Activated CD4-positive, CD25-positive, alpha-beta regulatory T cell treated with anti-CD3 and anti-CD28 coated beads, Interleukin-2, amount 50 U/mL, for 24 hours (primary cell): Measurements from ENCODE around the gene RAB27B.
"Not testable (repeated sequence)": the region's sequence is repeated elsewhere in the genome, so short reads cannot be mapped to it uniquely, and the experiment has no call there.

ENCODE experiments used
- ATAC-seq, 2 donors: fragments of 150-1000 bp; cut with Tn5 transposase; one replicate each; pipeline ENCODE4 v1.10.0; 2021; ENCODE audit warnings: mild to moderate bottlenecking in 1 of 2, moderate library complexity in 1 of 2

Gene RAB27B, protein sequence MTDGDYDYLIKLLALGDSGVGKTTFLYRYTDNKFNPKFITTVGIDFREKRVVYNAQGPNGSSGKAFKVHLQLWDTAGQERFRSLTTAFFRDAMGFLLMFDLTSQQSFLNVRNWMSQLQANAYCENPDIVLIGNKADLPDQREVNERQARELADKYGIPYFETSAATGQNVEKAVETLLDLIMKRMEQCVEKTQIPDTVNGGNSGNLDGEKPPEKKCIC

DNA sequence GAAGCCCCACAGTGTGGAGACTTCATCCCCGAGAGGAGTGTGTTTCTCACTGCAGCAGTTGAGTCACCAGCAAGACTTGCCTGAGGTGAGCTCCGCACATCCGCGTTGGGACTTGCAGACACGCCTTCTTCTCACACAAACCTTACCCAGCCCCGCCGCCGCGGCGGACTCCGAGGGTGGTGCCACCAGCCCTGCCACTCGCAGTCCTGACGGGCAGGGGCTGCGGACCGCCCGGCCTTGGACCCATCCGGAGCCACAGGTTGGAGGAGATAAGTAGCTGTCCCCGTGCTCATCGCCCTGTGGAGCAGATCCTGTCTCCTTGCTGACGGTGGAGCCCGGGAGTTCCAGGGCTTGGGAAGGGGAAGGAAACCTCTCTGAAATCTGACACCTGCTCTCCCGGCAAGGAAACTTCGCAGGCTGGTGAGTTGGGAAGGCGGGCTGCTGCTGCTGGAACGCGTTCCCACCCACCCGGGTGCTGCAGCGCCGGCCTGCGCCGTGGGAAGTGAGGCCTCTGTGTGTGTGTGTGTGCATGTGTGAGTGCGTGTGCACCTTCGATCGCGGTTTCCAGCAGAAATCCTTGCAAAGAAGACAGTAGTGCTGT, at the start of gene RAB27B:
Gene RAB27B (plus strand): TSS at position 197 of the 601 bp plus-strand sequence. CDS start 49,109 bp downstream, outside the sequence.
- ATAC-seq: peak; percentile 73 to 82

DNA sequence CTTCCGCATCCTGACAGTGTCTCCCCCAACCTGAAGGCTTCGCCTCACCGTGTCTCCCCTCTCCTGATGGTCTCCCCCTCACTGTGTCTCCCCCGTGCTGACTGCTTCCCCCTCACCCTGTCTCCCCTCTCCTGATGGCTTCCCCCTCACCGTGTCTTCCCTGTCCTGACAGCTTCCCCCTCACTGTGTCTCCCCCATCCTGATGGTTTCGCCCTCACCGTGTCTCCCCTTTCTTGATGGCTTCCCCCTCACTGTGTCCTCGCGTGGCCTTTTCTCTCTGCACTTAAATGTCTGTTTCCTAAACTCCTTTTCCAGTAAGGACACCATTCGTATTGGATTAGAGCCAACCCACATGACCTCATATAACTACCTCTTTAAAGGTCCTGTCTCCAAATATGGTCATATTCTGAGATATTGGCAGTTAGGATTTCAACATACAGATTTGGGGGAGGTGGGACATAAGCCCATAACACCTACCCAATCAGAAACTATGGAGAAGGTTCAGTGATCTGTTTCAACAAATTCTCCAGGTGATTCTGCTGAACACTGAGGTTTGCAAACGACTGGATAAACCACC, 47.9 kb upstream of the RAB27B start:
- ATAC-seq: no peak

DNA sequence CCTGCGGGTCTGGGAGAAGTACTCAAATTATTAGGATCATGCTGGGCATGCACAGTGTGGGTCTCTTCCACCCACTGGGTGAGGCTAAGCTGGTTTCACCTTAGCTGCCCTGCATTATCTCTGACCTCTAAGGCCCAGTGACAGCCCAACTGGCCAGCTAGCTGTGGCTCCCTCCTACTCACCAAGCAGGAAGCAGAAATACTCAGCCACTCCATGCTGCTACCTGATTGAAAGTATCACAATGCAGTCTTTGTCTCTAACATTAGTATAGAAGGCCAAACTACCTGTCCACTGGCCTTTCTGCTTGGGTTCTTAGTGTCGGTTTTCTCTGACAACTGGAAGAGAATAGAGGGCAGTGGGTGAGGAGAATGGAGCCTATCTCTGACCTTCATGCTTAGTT, 47.3 kb upstream of the RAB27B start:
- ATAC-seq: no peak

DNA sequence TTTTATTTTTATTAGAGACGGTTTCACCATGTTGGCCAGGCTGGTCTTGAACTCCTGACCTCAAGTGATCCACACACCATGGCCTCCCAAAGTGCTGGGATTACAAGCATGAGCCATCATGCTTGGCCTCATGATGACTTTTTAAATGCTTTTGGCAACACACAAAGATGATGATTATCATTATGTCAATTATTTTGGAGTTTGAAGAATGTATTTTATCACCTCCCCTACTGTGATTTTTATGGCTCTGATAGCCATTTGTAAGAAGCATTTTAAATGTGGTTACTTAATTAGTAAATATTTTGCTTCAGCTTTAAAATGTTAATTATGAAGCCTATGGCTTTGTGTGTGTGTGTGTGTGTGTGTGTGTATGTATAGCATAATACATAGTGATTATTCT, 45.1 kb upstream of the RAB27B start:
- ATAC-seq: no peak

DNA sequence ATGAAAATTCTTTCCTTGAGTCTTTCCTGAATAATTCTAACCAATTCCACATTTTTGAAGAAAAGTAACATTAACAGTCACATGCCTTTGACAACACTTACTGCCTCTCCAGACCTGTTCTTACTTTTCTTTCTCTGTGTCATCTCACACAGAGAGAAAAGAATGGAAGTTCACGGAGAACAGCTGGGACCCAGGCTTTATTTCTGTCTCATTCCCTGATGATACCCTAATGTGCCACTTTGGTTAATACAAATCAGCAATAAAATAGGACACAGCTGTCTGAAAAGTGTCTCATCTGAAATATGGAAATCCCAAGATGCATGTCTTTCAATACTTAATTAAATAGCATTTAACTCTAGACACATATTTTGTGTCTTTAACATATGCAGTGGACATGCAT, 42.1 kb upstream of the RAB27B start:
- no peak for ATAC-seq

DNA sequence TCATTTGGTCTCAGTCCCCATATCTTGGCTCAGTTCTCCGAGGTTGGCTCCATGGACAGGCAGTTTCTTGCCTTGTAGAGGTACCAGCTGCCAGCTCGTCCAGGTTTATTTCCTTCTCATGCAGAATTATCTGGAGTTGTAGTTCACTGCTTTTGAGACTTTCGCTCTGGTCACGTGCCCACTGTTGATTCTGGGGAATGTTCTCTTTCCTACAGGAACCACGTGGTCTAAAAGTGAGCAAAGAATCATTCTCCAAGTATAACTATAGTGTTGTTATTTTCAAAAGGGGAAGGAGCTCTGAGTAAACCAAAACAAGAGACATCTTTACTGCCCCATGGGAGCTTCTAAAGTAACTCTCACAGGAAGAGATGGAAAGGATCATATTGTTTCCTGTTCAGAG, 41.2 kb upstream of the RAB27B start:
- ATAC-seq: no peak

DNA sequence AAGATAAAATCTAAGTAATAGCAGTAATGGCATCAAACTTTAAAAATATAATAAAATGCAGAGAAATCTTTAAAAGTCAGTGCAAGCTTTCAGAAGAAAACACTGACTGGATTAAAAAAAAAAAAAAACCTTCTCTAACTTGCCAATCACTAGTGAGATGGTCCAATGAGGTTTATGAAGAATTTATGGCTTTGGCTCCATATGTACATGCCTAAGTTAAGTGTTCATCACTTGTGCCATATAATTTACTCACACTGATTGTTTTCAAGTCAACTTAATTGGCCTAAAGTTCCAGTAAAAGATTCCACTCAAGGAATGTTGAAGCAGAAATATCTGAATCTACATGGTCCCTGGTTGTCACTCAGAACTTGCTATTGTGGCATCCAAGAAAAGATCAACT, 40.7 kb upstream of the RAB27B start:
- no peak for ATAC-seq

DNA sequence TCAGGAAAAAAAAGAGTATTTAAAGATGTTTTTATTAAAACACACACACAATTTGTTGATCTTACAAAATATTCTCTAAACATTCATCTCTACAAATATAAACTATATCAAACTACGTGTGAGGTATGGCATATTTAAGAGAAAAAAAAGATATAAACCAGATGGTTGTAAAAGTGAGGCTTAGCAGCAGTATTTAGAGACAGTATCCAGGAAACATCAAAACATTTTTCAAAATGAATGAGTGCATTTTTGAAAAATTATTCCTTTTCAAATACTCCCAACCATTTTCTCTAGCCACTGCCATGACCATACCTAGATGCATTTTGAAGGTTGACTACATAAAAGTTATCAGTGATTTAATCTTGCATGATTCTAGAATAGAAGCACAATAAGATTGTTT, 38.2 kb upstream of the RAB27B start:
- ATAC-seq: no peak

DNA sequence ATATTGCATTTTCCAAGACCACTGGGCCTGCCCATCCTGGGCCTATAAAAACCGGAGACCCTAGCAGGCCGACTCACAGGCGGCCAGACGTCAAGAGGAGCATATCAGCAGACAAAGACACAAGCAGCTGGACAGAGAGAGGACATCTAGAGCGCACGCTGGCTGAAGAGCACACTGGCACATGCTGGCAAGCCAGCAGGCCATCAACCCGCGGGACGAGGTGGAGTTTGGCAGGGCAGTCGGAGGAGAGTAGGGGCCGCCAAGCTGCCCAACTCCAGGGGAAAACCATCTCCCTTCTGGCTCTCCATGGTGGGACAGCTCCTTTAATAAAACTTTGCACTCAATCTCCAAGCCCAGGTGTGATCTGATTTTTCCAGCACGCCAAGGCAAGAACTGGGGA, 36.6 kb upstream of the RAB27B start:
- ATAC-seq: no peak

DNA sequence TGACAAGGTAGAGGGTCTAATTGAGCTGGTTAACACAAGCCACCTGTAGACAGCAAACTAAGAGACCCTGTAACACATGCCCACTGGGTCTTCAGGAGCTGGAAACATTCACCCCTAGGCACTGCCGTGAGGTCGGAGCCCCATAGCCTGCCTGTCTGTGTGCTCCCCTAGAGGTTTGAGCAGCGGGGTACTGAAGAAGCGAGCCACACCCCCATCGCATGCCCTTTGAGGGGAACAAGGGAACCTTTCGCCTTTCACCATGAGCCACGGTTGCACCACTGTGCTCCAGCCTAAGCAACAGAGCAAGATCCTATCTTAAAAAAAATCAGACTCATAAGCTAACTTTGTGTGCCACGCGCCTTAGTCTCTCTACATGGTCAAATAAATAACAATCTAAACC, 36.2 kb upstream of the RAB27B start:
- ATAC-seq: no peak

DNA sequence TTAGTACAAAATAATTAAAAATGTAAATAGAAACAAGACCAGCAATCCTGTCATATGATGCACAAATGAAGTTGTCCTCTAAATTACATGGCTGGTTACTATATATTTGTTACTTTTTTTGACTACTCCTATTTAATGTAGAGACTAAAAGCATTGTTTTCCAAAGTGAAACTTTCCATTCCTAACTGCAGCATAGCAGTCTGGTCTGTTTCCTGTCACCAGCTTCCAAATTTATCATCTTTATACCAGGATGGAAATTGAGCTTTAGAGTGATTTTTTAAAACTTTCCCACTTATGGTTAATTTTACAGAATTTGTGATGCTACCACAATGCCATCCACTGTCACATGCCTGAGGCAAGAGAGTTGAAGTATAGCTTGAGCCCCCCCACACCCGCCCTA, 33.5 kb upstream of the RAB27B start:
- ATAC-seq: no peak

DNA sequence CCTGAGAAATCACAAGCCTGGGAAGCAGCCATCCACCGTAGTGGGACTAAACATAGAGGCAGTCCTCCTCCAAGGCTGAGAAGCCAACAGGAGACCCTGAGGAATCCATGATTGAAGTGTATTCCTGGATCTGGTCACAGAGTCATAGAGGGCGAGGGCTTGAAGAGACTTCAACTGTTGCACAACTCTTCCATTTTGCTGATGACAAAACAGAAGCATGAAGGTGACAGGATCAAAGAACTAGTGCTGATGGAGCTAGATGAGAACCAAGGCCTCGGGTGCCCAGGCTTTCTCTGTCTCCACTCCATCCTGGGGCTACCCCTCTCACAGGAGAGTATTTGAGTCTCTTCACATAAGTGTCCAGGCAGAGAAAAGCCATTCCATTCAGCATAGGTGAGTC, 30.1 kb upstream of the RAB27B start:
- ATAC-seq: no peak

DNA sequence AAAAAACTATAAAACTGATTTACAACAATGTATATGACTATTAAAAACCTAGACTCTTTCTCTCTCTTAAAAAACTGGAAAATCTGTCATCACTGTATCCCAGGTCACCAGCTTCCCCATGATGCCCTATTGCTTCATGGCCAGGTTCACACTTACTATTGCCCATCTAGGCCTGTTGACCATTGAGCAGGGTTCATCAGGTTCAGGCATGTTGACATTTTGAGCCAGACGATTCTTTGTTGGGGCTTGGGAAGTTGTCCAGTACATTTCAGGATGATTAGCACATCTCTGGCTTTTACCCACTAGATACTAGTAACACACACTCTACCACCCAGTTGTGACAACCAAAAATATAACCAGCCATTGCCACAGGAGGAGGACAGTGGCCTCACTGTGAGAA, 26.9 kb upstream of the RAB27B start:
- no peak for ATAC-seq

DNA sequence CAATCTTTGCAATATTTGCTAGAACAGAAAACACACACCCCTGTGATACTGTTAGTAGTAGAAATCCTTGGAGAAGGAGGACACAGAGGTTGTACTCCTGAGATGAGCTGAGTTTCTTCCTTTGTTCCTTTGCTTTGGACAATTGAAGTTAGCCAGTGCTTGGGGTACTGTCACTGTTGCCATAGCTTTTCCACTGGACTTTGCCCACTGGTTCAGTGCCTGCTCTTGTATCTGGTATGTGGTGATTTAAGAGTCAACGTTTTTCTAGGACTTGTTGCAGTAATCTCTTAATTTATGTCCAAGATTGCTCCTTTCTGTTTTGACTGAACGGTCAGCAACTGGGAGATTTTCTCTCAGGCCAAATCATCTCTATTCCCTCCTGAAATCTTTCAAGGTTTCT, 26.1 kb upstream of the RAB27B start:
- no peak for ATAC-seq

DNA sequence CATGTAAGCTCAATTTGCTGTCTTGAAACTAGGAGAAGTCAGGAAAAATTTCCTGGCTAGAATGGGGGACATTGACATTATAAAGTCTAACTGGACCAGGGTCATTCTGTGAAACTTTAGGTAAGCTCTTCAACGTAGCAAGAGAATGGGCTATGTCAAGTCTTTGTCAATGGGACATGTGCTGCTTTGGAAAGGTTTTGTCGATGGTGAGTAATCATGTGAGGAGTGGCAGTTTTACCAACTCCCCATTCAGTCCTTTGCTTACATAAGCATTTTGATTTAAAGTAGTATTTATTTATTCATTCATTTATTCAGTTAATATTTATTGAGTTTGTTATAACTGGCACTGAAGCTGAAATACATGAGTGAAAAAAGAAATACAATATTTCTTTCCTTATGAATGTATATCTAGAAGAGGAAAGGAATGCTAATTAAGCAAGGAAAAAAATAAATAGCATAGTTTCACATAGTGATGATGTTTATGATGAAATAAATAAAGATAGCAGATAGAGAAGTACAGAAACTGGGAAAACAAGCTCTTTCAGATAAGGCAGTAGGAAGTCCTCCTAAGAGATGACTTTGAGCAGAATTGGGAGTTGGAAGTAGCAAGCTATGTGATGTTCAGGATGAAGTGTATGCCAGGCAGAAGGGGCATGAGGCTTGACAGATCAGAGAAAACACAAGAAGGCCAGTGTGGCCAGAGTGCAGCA, 25.4 kb upstream of the RAB27B start:
- no peak for ATAC-seq

DNA sequence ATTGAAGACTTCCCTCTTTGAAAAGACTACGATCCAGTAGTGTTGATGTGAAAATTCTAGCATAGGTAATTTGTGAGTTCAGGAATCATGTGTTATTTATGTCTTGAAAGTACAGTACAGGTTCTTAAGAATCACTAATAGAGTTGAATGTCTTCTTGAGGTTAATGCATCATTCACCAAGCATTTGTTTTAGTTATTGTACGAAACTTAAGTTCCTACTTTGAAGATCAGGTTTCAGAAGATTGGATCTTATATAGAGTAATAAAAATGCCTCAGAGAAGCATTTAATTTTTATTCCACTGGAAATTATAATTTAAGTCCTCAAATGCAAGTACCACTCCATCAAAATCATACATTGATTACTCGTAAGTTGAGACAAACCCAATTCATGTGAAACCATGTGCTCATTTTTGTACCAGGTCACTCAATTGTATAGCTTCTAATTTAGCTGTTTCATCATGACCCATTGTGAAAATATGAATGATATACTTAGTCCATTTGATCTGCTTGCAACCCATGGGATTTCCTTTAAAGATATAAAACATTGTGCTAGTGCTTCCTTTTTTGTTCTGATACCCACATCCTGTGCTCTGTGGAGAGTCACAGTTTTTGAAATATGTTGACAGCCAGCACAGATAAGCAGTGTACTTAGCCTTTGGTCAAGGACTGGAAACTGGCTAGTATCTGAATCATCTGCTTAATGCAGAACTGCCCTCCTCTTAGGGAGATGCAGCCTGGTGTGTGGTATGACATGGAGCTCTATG, 22.5 kb upstream of the RAB27B start:
- ATAC-seq: no peak

DNA sequence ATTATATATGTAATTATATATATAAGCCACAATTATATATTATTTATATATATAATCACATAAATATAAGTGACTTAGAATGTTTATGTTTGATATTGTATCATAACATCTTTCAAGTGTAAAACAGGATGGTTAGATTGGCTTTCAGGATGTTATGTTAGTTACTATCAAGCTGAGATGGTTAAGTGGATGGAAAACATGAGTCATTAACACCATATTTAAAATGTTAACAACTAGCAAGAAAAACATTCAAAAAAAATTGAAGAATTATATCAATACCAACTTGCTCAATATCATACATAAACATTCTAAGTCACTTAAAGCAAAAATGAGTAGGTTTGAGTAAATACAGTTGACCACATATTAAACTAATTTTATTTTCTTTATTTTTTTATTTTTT, 21.8 kb upstream of the RAB27B start:
- ATAC-seq: no peak

DNA sequence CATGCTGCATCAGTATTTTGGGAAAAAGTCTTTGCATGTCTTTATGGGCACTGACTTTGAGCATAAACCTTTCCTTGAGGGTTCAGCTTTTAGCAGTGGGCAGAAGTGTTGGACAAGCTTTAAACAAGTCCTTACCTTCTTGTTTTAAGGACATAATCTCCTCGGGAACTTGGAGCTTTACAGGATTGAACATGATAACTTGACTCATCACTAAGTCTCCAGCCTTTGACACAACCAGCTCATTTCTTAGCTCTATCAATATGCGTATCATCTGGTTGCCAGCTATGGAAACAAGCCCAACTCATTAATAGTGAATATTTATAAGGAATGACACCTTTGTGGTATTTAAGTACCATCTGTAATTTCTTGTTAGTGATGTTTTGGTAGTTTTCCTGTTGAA, 21.0 kb upstream of the RAB27B start:
- no peak for ATAC-seq

DNA sequence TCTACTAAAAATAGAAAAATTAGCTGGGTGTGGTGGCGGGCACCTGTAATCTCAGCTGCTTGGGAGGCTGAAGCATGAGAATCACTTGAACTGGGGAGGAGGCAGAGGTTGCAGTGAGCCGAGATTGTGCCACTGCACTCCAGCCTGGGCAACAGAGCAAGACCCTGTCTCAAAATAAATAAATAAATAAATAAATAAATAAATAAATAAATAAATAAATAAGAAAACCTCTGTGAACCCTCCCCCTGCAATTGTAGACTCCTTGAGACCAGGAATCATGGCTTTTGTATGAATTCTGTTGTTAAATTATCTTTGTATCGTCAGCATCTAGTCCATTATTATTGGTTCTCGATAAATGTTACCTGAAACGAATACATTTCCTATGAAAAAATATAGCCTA, 17.6 kb upstream of the RAB27B start:
- ATAC-seq: not testable (repeated sequence)

DNA sequence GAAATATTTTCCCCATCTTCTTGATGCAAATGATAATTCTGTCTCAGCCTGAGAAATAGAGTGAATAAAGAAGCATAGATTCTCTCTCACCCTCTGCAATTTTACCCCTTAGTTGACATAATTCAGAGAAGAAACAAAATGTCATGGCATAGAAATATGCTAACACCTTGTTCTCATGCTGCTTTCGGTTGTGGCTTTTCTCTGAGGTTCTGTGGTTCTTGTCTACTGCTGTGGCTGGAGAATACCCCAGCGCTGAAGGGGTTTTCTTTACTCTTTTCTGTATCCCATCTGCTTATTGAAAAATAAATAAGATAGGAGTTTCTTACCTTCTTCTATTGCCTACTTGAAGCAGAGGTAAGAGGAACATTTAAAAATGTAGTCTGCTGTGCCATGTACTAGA, 15.4 kb upstream of the RAB27B start:
- ATAC-seq: peak in 1 of 2 donors; percentile 30

DNA sequence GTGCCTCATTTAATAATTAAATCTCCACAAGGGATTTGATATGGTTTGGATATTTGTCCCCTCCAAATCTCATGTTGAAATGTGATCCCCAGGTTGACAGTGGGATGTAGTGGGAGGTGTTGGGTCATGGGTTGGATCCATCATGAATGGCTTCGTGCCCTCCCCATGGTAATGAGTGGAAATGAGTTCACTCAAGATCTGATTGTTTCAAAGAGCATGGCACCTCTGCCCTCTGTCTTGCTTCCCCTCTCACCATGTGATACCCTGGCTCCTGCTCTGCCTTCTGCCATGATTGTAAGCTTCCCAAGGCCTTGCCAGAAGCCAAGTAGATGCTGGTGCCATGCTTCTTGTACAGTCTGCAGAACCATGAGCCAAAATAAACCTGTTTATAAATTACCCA, 15.0 kb upstream of the RAB27B start:
- no peak for ATAC-seq

DNA sequence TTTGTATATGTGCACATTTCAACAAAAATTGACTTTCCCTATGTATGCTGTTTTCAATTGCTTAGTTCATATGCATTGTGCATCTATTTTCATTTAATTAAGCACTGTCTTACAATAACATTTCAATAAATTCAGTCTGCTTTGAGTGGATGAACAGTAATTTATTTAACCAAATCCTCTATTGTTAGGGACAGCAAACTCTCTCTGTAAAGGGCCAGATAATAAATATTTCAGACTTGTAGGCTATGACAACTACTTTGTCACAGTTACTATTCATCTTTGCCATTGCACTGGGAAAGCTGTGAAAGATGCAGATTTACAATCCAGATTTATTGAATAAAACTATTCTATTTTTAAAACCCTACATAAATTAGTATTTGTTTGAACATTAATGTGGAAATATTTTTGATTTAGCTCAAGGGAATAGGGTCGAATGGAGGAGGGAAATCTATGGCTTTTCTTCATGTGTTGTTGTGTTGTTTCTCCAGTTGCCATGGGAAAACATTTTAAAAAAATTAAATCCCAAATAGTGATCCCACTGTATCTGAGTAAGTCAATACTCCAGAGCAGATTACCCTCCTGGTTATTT, 14.2 kb upstream of the RAB27B start:
- ATAC-seq: no peak

DNA sequence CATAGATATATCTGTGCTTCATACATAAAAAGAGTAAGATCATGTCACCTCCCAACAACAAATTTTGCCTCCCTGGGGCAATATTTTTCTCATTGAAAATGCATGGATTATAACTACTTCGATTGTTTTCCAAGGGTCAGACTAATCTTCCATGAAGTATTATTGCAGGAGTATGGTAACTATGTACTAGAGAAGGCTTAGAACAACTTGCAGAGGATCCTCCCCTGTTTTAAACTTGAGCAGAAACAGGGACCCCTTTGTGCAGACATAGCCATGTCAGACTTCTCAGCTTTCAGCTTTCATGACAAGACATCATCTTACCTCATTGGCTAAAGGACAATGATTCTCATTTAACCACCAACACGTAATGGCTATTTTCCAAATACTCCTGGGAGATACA, 13.2 kb upstream of the RAB27B start:
- no peak for ATAC-seq
